ENCODE measurements around the gene PTPN14. TPM values are rescaled to one million over a fixed set of nuclear protein-coding genes. Genes with fewer than 3 reads are reported as not detected.

Gene PTPN14
- total RNA-seq, 1 donor from 2014 or later, result 71.4 TPM

DNA sequence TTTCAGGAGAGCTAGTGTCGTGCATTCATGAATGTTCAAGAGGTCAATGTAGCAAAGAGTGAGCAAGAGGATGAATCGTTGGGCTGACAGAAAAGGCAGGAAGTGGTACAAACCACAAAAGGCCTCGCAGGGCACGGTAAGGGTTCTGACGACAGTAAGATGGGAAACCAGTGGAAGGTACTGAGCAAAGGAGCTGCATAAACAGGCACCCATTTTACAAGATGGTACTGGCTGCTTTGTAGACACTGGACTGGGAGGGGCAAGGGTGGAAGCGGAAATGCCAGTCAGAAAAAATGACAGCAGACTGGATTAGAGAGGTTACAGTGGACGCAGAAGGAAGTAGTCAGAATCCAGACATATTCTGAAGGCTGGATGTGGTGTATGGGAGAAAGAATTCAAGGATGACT lies 123.5 kb downstream of the PTPN14 start:
- peaks cover 49% of the 10 kb centered on the region for H3K36me3 Mint-ChIP-seq (ENCODE audit: low read depth)
- intact Hi-C loops (cut with micrococcal nuclease), result loop anchor here (1.0 to 5.0 kb wide), 5 partner anchors 10 to 41 kb away; no protein-coding TSS in a partner anchor
- H3K27me3 Mint-ChIP-seq (ENCODE audit: low read depth), result no peaks in the 10 kb centered on the region
- H3K27ac Mint-ChIP-seq, result peak overlapping the region; percentile 97
- H3K4me3 Mint-ChIP-seq (ENCODE audit: low read depth), result peak overlapping the region; percentile 62
- peaks cover 60% of the 10 kb centered on the region for H3K4me1 Mint-ChIP-seq (ENCODE audit: low read depth)
- peak; percentile 85 for DNase-seq (ENCODE audit: low spot score)
- no peaks in the 10 kb centered on the region for H3K9me3 Mint-ChIP-seq

- Mint-ChIP-seq H3K27ac (peak overlapping the region; percentile 65), H3K4me3 (ENCODE audit: low read depth) (no peak overlapping the region), H3K9me3 (peaks cover 4% of the 10 kb centered on the region), H3K4me1 (ENCODE audit: low read depth) (peaks cover 69% of the 10 kb centered on the region), H3K36me3 (ENCODE audit: low read depth) (peaks cover 53% of the 10 kb centered on the region), H3K27me3 (ENCODE audit: low read depth) (no peaks in the 10 kb centered on the region)
- no peak for DNase-seq (ENCODE audit: low spot score)
- intact Hi-C loops (cut with micrococcal nuclease), result loop anchor here (2.0 to 5.0 kb wide), 2 partner anchors 18 to 39 kb away; no protein-coding TSS in a partner anchor
These were observed 125.0 kb downstream of the PTPN14 start for GRCh38 chr1:214426426-214426812.

DNA sequence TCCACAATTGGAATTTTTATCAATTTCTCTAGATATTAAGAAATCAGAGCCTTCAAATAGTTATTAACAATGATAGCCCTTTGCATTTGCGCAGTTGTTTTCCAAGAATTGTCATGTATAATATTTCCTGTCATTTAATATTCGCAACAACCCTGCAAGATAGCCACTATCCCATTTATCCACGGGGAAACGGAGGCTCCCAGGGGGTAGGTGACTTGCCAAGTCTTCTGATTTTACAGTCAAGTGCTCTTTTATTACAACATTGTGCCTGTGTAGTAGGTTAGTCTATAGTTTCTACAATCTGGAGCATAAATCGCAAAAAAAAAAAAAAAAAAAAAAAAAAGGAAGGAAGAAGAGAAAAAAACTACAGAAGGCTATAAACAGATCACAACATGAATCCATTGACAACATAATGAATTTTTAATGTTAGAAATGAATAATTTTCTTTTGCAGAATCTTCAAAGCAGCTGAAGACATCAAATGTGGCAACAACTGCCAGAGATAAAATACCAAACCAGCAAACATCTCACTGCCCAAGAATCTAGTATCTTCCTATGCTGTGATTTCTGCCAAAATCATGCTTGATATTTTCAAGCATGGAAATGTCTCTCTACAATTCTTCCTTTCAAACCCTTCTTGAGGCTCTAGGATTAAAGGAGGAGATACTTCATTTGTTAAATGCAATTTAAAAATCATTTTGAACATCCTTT lies 125.5 kb downstream of the PTPN14 start:
- intact Hi-C loops (cut with micrococcal nuclease), result loop anchor here (2.0 to 5.0 kb wide), 2 partner anchors 17 to 39 kb away; no protein-coding TSS in a partner anchor
- Mint-ChIP-seq H3K27ac (peak overlapping the region; percentile 65), H3K27me3 (ENCODE audit: low read depth) (no peaks in the 10 kb centered on the region), H3K36me3 (ENCODE audit: low read depth) (peaks cover 53% of the 10 kb centered on the region), H3K9me3 (peaks cover 7% of the 10 kb centered on the region), H3K4me3 (ENCODE audit: low read depth) (no peak overlapping the region), H3K4me1 (ENCODE audit: low read depth) (peaks cover 68% of the 10 kb centered on the region)
- DNase-seq (ENCODE audit: low spot score), result no peak

DNA sequence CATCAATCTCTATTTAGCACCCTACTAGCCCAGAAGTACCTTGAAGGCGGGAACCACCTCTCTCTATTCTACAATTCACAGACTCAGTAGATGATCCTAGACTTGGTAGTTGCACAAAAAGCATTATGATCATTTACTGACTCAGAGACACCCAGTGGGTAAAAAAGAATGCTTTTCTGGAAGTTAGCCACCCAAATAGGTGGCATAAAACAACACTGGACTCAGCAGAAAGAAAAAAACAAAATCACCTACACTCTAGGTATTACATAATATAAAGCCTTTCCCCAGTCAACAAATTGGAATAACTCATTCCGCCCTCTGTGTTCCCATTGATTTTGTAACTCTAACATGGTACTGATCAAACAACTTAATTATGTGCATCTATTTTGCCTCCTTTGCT lies 126.3 kb downstream of the PTPN14 start:
- Mint-ChIP-seq H3K9me3 (peaks cover 9% of the 10 kb centered on the region), H3K4me3 (ENCODE audit: low read depth) (no peak overlapping the region), H3K27me3 (ENCODE audit: low read depth) (no peaks in the 10 kb centered on the region), H3K27ac (peak overlapping the region; percentile 51), H3K36me3 (ENCODE audit: low read depth) (peaks cover 47% of the 10 kb centered on the region), H3K4me1 (ENCODE audit: low read depth) (peaks cover 68% of the 10 kb centered on the region)
- intact Hi-C loops (cut with micrococcal nuclease), result loop anchor here (5.0 kb wide), 1 partner anchor 38 kb away; no protein-coding TSS in a partner anchor
- DNase-seq (ENCODE audit: low spot score), result no peak

DNA sequence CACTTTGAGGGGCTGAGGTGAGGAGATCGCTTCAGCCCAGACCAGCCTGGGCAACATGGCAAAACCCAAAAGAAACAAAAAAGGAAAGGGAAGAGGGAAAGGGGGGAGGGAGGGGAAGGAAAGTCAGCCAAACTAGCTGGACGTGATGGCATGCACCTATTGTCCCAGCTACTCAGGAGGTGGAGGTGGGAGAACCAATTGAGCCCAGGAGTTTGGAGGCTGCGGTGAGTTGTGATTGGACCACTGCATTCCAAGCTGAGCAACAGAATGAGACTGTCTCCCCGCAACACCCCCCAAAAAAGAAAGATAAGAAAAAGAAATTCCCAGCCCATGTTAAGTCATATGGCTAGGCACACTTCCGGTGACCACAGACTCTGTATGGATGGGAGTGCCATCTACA lies 128.4 kb downstream of the PTPN14 start:
- no peak for DNase-seq (ENCODE audit: low spot score)
- Mint-ChIP-seq H3K4me3 (ENCODE audit: low read depth) (no peak overlapping the region), H3K4me1 (ENCODE audit: low read depth) (peaks cover 75% of the 10 kb centered on the region), H3K27me3 (ENCODE audit: low read depth) (no peaks in the 10 kb centered on the region), H3K27ac (no peak overlapping the region), H3K9me3 (peaks cover 9% of the 10 kb centered on the region), H3K36me3 (ENCODE audit: low read depth) (peaks cover 47% of the 10 kb centered on the region)
- intact Hi-C loops (cut with micrococcal nuclease), result no loop called here

DNA sequence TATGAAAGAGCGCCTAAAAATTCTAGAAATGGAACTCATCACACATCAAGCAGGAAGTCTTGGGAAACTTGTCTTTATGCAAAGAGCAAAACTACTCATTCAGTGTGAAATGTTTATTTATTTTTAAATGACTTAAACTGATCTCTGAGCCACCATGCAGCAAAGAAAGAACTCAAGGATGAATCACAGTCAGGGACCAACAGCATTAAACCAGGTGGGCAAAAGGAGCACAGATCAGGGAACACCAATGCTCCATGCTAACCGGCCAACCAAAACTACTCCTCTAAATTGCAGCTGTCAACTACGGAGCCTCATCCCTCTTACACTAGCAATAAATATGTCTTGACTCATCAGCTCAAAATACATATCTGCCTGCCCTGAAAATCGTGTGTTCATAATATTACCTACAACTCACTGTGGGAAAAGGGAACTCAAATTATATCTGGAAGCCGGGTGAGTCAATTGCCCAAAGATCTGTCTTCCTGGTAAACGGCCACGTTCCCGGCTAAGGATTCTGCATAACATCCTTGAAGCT lies 129.2 kb downstream of the PTPN14 start:
- Mint-ChIP-seq H3K27ac (peak overlapping the region; percentile 18), H3K4me1 (ENCODE audit: low read depth) (peaks cover 76% of the 10 kb centered on the region), H3K27me3 (ENCODE audit: low read depth) (no peaks in the 10 kb centered on the region), H3K9me3 (peaks cover 9% of the 10 kb centered on the region), H3K4me3 (ENCODE audit: low read depth) (no peak overlapping the region), H3K36me3 (ENCODE audit: low read depth) (peaks cover 47% of the 10 kb centered on the region)
- DNase-seq (ENCODE audit: low spot score), result no peak
- intact Hi-C loops (cut with micrococcal nuclease), result no loop called here

- intact Hi-C loops (cut with micrococcal nuclease), result no loop called here
- Mint-ChIP-seq H3K27ac (no peak overlapping the region), H3K36me3 (ENCODE audit: low read depth) (peaks cover 50% of the 10 kb centered on the region), H3K27me3 (ENCODE audit: low read depth) (no peaks in the 10 kb centered on the region), H3K9me3 (peaks cover 9% of the 10 kb centered on the region), H3K4me1 (ENCODE audit: low read depth) (peaks cover 74% of the 10 kb centered on the region), H3K4me3 (ENCODE audit: low read depth) (no peak overlapping the region)
- no peak for DNase-seq (ENCODE audit: low spot score)
These were observed 130.6 kb downstream of the PTPN14 start for GRCh38 chr1:214420833-214421232.

DNA sequence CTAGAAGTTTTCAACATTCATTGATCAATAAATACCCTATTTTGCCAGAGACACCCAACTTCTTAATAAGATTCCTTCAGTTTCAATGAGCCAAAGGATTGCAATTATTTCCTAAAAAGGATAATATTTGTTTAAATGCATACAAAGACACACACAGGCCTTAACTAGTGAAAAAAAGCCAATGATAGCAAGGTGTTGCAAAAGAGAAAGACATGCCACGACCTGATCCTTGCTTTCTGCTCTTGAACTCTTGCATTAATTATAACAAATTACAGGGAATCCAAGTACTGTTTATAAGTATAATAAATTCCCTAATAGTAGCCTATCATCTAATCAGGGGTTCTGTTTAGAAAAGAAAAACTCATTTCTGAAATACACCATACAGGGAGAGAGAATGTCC lies 131.1 kb downstream of the PTPN14 start:
- intact Hi-C loops (cut with micrococcal nuclease), result no loop called here
- peaks cover 9% of the 10 kb centered on the region for H3K9me3 Mint-ChIP-seq

DNA sequence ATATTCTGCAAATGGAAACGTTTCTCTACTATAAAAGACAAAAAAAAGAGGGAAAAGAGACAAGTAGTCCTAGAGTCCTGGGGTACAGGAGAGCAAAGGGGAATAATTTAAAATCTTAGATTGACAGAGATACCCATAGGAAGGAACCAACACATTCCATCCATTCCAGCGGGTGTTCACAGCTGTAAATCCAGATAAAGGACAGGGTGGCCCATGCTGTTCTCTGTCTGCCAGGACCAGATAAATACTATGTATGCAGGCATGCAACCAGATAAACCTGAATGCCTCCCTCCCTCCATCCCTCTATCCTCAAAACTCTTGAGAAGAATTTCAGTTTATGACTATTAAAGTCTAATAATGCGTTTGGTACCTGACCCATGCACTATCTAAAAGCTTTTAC lies 131.8 kb downstream of the PTPN14 start:
- Mint-ChIP-seq H3K27me3 (ENCODE audit: low read depth) (no peaks in the 10 kb centered on the region), H3K4me3 (ENCODE audit: low read depth) (no peak overlapping the region), H3K27ac (peak overlapping the region; percentile 95), H3K36me3 (ENCODE audit: low read depth) (peaks cover 51% of the 10 kb centered on the region), H3K4me1 (ENCODE audit: low read depth) (peaks cover 76% of the 10 kb centered on the region), H3K9me3 (peaks cover 9% of the 10 kb centered on the region)
- intact Hi-C loops (cut with micrococcal nuclease), result no loop called here
- DNase-seq (ENCODE audit: low spot score), result no peak

More for the DNA sequence above, 131.1 kb downstream of the PTPN14 start:
- Mint-ChIP-seq H3K36me3 (ENCODE audit: low read depth) (peaks cover 52% of the 10 kb centered on the region), H3K27ac (no peak overlapping the region), H3K4me3 (ENCODE audit: low read depth) (no peak overlapping the region), H3K4me1 (ENCODE audit: low read depth) (peaks cover 74% of the 10 kb centered on the region), H3K27me3 (ENCODE audit: low read depth) (no peaks in the 10 kb centered on the region)
- DNase-seq (ENCODE audit: low spot score), result no peak

DNA sequence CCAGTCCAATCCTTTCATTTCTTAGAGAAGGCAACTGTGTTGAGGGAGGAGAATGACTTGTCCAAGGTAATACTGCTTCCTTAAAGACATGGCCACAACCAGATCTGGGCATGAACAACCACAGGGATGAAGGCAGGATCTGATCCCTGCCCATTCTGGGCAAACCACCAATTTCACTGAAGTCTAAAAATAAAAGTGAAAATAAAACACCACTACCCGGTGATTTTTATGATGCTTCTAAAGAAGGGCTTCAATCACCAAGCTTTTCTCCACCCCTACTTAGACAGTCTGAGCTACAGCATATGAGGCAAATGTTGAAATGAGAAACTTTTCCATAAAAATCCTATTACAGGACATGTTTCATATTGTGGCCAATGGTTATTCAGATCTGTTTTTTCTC lies 133.0 kb downstream of the PTPN14 start:
- peak overlapping the region; percentile 95 for H3K27ac Mint-ChIP-seq
- H3K9me3 Mint-ChIP-seq, result peaks cover 9% of the 10 kb centered on the region
- no peaks in the 10 kb centered on the region for H3K27me3 Mint-ChIP-seq (ENCODE audit: low read depth)
- DNase-seq (ENCODE audit: low spot score), result no peak
- H3K36me3 Mint-ChIP-seq (ENCODE audit: low read depth), result peaks cover 53% of the 10 kb centered on the region
- H3K4me3 Mint-ChIP-seq (ENCODE audit: low read depth), result peak overlapping the region; percentile 75
- H3K4me1 Mint-ChIP-seq (ENCODE audit: low read depth), result peaks cover 82% of the 10 kb centered on the region
- intact Hi-C loops (cut with micrococcal nuclease), result loop anchor here (1.0 kb wide), 2 partner anchors 10 to 14 kb away; no protein-coding TSS in a partner anchor

DNA sequence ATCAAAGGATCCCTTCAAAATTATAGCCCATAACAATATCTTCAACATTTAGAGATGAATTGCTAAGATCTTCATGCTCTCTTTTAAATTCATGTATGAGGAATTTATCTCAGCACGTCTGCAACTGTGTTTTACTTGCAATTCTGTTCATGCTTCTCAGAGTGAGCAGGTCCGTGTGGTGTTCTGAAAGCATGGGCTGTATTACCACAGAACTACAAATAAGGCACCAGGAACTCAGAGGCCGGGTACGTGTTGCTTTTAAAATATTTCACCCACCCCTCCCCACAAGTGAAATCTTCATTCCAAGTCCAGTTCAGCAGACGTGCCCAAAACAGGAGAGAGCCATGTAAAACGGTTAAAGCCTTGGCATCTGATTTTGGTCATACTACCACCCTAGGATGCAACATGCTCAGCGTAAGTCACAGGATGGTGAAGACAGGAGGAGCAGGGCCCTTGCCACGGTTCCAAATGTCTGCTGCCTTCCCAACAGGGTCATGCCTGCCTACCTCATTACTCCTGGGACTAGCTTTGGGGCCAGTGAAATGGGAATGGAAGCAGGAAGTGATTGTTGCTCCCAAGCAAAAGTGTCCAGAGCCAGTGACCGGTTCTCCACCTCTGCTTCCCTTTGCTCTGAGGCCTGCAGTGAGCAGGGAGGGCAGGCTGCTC lies 133.7 kb downstream of the PTPN14 start:
- intact Hi-C loops (cut with micrococcal nuclease), result loop anchor here (1.0 kb wide), 2 partner anchors 11 to 13 kb away; no protein-coding TSS in a partner anchor
- Mint-ChIP-seq H3K36me3 (ENCODE audit: low read depth) (peaks cover 52% of the 10 kb centered on the region), H3K9me3 (peaks cover 9% of the 10 kb centered on the region), H3K4me1 (ENCODE audit: low read depth) (peaks cover 82% of the 10 kb centered on the region), H3K4me3 (ENCODE audit: low read depth) (no peak overlapping the region), H3K27ac (peak overlapping the region; percentile 95), H3K27me3 (ENCODE audit: low read depth) (no peaks in the 10 kb centered on the region)
- no peak for DNase-seq (ENCODE audit: low spot score)

DNA sequence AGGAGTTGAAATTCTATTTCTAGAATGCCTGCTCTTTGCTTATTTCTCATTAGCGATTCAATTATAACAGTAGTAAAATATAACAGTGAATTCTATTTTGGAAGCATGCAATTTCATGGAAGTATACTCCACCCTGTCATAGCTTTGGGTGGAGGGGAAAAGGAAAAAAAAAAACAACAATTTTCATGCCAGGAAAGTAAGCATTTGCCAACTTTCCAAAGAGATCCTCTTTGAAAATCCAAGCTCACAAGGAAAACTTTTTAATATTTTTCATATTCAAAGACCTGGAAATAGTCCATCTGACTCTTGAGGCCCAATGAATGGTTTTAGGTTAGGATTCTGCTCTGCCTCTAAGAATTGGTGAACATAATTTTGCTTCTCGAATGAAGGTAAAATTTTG lies 134.5 kb downstream of the PTPN14 start:
- no peak for DNase-seq (ENCODE audit: low spot score)
- peaks cover 80% of the 10 kb centered on the region for H3K4me1 Mint-ChIP-seq (ENCODE audit: low read depth)
- intact Hi-C loops (cut with micrococcal nuclease), result no loop called here
- peaks cover 9% of the 10 kb centered on the region for H3K9me3 Mint-ChIP-seq
- peaks cover 52% of the 10 kb centered on the region for H3K36me3 Mint-ChIP-seq (ENCODE audit: low read depth)
- H3K27ac Mint-ChIP-seq, result no peak overlapping the region
- no peaks in the 10 kb centered on the region for H3K27me3 Mint-ChIP-seq (ENCODE audit: low read depth)
- no peak overlapping the region for H3K4me3 Mint-ChIP-seq (ENCODE audit: low read depth)

- Mint-ChIP-seq H3K27me3 (ENCODE audit: low read depth) (no peaks in the 10 kb centered on the region), H3K4me3 (ENCODE audit: low read depth) (no peak overlapping the region), H3K27ac (no peak overlapping the region), H3K4me1 (ENCODE audit: low read depth) (peaks cover 77% of the 10 kb centered on the region), H3K9me3 (peaks cover 5% of the 10 kb centered on the region), H3K36me3 (ENCODE audit: low read depth) (peaks cover 48% of the 10 kb centered on the region)
- intact Hi-C loops (cut with micrococcal nuclease), result no loop called here
- DNase-seq (ENCODE audit: low spot score), result no peak
These were observed 135.0 kb downstream of the PTPN14 start for GRCh38 chr1:214416417-214416816.

Data from activated T-helper 2 cell treated with anti-CD3 and anti-CD28 coated beads, Interferon-gamma antibody, Interleukin-2, Interleukin-4, amounts not matched to agents 10 μg/mL and 5 μg/mL and 100 μg/mL, durations not matched to agents 14 hours and 24 hours and 36 hours (primary cell).